Loucy (cell line): Measurements from ENCODE around the gene PTTG1IP.

Experiments used
- EZH2phosphoT487 ChIP-seq: fragments of 200-600 bp; IDR thresholded peaks from 2 replicates; pipeline ENCODE4 v1.6.1; 2018; ENCODE audit warnings: antibody characterized with exemption, mild to moderate bottlenecking, moderate library complexity, borderline replicate concordance
- TF ChIP-seq, protein P1 (sequence below): fragments of 200-600 bp; sonication (generic); conservative IDR thresholded peaks from 2 replicates; pipeline ENCODE4 v1.5.1; 2014; ENCODE audit warnings: mild to moderate bottlenecking, antibody characterized with exemption, low read length

DNA sequence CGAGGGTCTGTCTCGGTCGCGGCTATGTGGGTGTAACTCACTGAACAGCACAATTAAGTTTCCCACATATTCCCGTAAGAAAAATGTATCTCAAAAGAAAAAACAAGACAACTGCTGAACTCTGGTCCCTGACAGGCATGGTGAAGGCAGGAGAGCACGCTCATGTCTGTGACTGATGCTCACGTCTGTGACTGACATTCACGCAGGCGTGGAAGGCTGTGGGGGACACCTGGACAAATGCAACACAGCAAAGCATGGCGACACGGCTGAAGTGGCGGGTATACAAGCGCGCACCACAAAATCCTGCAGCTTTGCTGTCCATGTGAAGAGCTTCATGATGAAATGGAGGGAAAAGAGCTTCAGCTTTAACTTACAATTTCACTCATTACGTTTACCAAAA lies 6.0 kb downstream of the PTTG1IP start:
- TF ChIP-seq, protein P1, sequence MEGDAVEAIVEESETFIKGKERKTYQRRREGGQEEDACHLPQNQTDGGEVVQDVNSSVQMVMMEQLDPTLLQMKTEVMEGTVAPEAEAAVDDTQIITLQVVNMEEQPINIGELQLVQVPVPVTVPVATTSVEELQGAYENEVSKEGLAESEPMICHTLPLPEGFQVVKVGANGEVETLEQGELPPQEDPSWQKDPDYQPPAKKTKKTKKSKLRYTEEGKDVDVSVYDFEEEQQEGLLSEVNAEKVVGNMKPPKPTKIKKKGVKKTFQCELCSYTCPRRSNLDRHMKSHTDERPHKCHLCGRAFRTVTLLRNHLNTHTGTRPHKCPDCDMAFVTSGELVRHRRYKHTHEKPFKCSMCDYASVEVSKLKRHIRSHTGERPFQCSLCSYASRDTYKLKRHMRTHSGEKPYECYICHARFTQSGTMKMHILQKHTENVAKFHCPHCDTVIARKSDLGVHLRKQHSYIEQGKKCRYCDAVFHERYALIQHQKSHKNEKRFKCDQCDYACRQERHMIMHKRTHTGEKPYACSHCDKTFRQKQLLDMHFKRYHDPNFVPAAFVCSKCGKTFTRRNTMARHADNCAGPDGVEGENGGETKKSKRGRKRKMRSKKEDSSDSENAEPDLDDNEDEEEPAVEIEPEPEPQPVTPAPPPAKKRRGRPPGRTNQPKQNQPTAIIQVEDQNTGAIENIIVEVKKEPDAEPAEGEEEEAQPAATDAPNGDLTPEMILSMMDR, result no peak
- no peak for TF ChIP-seq EZH2phosphoT487
